Measurements from ENCODE around the gene CELF1.

Gene CELF1

DNA sequence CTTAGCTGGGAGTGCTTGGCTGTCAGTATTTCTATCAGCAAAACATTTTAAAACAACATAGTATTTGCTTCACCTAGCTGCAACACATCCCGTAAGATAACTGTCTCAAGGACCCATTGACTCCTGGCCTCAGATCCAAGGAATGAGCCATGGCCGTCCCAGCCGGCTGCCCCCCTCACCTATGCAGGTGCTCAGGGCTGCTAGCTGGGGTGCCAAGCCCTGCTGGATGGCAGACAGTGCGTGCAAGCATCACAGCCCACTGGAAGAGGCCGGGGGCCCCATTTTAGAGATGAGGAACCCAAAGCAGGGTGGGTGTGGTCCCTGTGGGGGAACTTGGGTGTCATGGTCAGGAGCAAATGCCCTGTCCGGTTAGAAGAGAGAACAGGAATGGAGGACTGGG is 135.2 kb downstream of the CELF1 start:
- no peak for DNase-seq (ENCODE audit: low read depth)

DNA sequence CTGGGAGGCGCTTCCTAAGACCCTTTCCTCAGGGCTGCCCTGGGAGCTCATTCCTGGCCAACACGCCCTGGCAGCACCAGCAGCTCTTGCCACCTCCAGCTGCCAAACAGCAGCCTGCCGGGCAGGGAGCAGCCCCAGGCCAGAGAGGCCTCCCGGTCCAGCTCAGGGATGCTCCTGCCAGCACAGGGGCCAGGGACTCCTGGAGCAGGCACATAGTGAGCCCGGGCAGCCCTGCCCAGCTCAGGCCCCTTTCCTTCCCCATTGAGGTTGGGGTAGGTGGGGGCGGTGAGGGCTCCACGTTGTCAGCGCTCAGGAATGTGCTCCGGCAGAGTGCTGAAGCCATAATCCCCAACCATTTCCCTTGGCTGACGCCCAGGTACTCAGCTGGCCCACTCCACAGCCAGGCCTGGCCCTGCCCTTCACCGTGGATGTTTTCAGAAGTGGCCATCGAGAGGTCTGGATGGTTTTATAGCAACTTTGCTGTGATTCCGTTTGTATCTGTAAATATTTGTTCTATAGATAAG is 136.9 kb downstream of the CELF1 start:
- DNase-seq (ENCODE audit: low read depth), result peak; percentile 82

All from non-pigmented ciliary epithelial cell (primary cell).